ENCODE measurements around the gene RGS17. TPM values are rescaled to one million over a fixed set of nuclear protein-coding genes. Genes with fewer than 3 reads are reported as not detected.
"Not testable (repeated sequence)": the region's sequence is repeated elsewhere in the genome, so short reads cannot be mapped to it uniquely, and the experiment has no call there.

The RGS17 gene
- total and polyA plus RNA-seq, 5 experiments from 2014 or later, result 0.13 TPM; not detected in 4

DNA sequence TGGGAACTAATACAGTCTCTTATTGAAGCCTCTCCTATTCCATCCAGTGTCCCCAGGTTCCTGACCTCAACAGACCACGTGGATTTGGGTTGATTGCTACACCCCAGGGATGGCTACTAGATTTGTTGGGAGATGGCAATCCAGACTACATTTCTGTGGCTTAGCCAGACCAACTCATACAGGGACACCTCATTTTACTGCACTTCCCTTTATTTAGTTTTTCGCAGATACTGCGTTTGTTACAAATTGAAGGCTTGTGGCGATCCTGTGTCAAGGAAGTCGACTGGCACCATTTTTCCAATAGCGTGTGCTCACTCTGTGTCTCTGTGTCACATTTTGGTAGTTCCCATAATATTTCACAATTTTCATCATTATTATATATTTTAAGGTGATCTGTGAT, 118.2 kb downstream of the RGS17 start:
- POLR2A ChIA-PET, result no interaction called here
- ATAC-seq (no peak), DNase-seq (no peak)
- Mint-ChIP-seq H3K4me1 (no peaks in the 10 kb centered on the region), H3K9me3 (no peaks in the 10 kb centered on the region), H3K4me3 (no peak overlapping the region), H3K27ac (no peak overlapping the region), H3K36me3 (no peaks in the 10 kb centered on the region), H3K27me3 (peaks cover 8 to 23% (median 14%) of the 10 kb centered on the region in 5 donors)

DNA sequence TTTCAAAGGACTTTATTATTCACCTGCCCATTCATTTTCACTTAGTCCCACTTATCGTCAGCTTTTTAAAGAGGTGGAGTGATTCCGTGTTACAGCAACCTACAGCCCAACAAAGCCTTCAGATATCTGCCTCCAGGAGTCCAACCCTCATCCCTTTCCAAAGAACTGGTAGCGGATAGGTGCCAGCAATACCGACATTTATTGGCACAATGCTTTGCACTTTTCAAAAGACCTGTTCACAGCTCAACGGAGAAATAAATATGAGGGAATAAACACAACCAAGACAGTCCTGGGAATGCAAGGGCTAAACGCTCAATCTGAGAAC, 127.8 kb downstream of the RGS17 start:
- POLR2A ChIA-PET, result no interaction called here
- Mint-ChIP-seq H3K27ac (peak overlapping the region; percentile 88 to 98 (median 96)), H3K36me3 (peaks cover 0 to 10% (median 8%) of the 10 kb centered on the region in 3 donors), H3K4me1 (peaks cover 28 to 51% (median 46%) of the 10 kb centered on the region in 4 donors), H3K27me3 (no peaks in the 10 kb centered on the region), H3K4me3 (peak overlapping the region; percentile 96 to 99 (median 98)), H3K9me3 (no peaks in the 10 kb centered on the region)
- peak; percentile 6 to 10 for ATAC-seq
- DNase-seq, result no peak

DNA sequence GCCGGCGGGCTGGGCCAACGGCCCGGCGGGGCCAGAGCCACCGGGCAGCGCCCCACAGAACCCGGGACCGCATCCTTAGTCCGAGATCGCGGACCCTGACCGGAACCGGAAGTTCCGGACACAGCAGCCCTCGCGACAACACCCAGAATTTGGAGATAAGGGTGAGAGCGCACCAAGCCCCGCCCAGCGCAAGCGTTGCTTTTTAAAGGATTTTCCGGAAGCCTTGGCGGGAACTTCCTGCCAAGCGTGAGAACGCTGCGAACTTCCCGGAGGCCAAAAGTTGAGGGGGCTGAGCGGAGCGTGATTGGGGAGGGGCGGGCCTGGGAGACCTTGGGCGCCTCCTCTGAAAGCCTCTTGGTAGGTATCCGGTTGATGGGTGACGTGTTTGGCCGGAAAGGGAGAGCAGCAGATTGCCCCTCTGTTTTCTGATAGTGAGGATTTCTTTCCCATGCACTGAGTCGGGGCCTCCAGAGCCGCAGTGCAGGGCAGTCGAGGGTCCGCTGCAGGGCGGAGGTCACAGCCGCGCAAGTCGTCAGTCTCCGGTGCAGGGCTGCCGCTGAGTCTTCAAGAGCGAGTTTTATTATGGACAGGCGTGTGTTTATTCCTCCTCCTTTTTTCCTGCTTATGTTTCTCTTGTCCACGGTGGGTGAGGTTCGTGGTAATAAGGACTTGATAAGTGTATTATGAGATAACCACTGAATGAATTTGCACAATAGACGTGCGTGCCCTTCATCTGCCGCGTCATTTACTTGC, 128.3 kb downstream of the RGS17 start, which contains the start of gene MTRF1L:
TSS of gene MTRF1L (minus strand) at position 97 of the 753 bp plus-strand sequence. CDS start at position 73, 24 bp downstream.
- ATAC-seq (peak; percentile 85 to 87), DNase-seq (peak; percentile 65 to 90 (median 80))
- Mint-ChIP-seq H3K4me3 (peak within 1 kb of the TSS; percentile 96 to 99 (median 98)), H3K4me1 (peaks cover 28 to 51% (median 46%) of the 10 kb centered on the region in 4 donors), H3K9me3 (no peaks in the 10 kb centered on the region), H3K36me3 (peaks cover 0 to 13% (median 9%) of the 10 kb centered on the region in 3 donors), H3K27me3 (no peaks in the 10 kb centered on the region), H3K27ac (peak within 1 kb of the TSS; percentile 88 to 98 (median 96))
- POLR2A ChIA-PET, result interaction anchor here (1.3 kb wide), 1 partner anchor 20 kb away, joined by 4 read pairs; the partner anchor contains the start of gene FBXO5

DNA sequence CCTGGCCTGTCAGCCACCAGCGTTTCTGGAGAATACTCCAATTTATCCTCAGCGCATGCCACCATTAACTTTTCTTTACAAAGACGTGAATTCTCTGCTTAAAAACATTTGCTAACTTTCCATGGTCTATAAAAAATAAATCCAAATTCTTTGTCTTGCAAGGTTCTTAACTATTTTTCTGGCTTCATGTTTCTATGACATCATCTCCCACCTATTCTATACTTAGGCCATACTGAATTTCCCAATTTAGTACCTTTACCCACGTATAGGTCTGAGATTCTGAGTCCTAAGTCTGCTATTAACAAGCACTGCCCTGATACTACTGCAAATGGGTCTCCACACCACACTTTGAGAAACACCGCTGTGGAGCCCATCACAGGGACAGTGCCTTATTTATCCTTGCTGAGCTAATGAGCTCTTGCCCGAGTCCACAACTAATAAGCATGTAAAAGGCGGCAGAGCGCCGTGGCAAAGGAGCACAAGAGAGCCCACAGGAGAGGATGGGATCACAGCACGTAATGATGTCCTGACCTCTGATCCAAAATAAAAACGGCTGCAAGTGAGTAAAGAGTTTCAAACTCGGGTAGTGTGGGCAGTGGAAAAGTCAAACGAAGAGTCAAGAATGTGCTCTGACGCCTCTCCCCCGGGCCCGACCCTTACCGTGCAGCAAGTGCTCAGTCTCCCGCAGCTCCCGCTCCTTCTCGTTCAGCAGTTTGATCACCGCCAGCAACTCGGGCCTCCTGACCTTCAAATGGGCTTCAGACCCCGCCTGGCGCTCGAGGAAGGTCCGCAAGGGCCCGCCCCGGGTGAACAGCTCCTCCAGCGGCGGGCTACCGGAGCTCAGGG, 129.1 kb downstream of the RGS17 start:
- Mint-ChIP-seq H3K9me3 (no peaks in the 10 kb centered on the region), H3K27ac (peak overlapping the region; percentile 87 to 95 (median 94)), H3K27me3 (no peaks in the 10 kb centered on the region), H3K4me1 (peaks cover 30 to 56% (median 52%) of the 10 kb centered on the region in 4 donors), H3K4me3 (peak overlapping the region; percentile 96 to 99 (median 98)), H3K36me3 (peaks cover 0 to 20% (median 13%) of the 10 kb centered on the region in 3 donors)
- DNase-seq (no peak), ATAC-seq (no peak)
- POLR2A ChIA-PET, result interaction anchor here (1.3 kb wide), 1 partner anchor 19 kb away, joined by 4 read pairs; the partner anchor contains the start of gene FBXO5

DNA sequence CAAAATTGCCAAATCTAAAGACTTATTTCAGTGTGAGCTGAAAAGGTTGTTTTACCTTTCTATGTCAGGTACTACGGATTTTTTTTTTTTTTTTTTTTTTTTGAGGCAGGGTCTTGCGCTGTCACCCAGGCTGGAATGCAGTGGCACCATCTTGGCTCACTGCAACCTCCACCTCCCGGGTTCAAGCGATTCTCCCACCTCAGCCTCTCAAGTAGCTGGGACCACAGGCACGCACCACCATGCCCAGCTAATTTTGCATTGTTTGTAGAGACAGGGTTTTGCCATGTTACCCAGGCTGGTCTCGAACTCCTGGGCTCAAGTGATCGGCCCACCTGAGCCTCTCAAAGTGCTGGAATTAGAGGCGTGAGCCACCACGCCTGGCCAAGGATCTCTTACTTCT, 130.3 kb downstream of the RGS17 start:
- DNase-seq, H3K27me3 Mint-ChIP-seq, H3K9me3 Mint-ChIP-seq, ATAC-seq: not testable (repeated sequence)
- Mint-ChIP-seq H3K27ac (peak overlapping the region in 8 of 10 donors; percentile 22 to 94 (median 82)), H3K4me3 (peak overlapping the region; percentile 50 to 99 (median 98)), H3K36me3 (peaks cover 0 to 29% (median 13%) of the 10 kb centered on the region in 3 donors), H3K4me1 (peaks cover 34 to 68% (median 63%) of the 10 kb centered on the region in 4 donors)
- POLR2A ChIA-PET, result interaction anchor here (0.8 to 1.1 kb wide), 2 partner anchors 15 to 17 kb away, joined by 3 to 7 read pairs; partner anchors contain the start of gene FBXO5

DNA sequence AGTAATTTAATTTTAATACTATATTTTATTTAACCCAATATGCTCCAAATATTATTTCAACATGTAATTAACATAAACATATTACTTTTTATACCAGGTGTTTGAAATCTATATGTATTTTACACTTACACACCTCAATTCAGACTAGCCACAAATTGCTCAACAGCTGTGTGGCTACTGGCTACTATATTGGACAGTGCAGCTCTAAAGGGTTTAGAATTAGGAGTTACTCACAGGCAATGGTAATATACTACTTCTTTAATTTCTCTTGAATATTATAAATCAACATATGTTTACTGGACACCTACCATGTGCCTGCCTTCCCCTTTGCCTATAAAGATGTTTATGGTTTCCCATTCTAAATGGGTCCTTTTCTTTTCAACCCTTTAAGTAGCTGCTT, 130.8 kb downstream of the RGS17 start:
- Mint-ChIP-seq H3K4me1 (peaks cover 36 to 73% (median 65%) of the 10 kb centered on the region in 4 donors), H3K27ac (peak overlapping the region in 8 of 10 donors; percentile 6 to 94 (median 71)), H3K27me3 (no peaks in the 10 kb centered on the region), H3K36me3 (peaks cover 0 to 35% (median 13%) of the 10 kb centered on the region in 3 donors), H3K9me3 (no peaks in the 10 kb centered on the region), H3K4me3 (peak overlapping the region in 9 of 10 donors; percentile 47 to 98 (median 63))
- POLR2A ChIA-PET, result interaction anchor here (0.8 to 1.1 kb wide), 2 partner anchors 15 to 17 kb away, joined by 3 to 7 read pairs; partner anchors contain the start of gene FBXO5
- ATAC-seq (no peak), DNase-seq (no peak)

DNA sequence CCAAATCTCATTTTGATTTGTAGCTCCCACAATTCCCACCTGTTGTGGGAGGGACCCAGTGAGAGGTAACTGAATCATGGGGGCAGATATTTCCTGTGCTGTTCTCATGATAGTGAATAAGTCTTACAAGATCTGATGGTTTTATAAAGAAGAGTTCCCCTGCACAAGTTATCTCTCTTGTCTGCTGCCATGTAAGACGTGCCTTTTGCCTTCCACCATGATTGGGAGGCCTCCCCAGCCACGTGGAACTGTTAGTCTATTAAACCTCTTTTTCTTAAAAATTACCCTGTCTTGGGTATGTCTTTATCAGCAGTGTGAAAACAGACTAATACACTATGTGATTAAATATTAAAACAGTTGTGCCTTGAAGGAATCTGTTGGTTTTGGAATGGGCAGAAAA, 131.5 kb downstream of the RGS17 start:
- DNase-seq, H3K9me3 Mint-ChIP-seq, ATAC-seq, H3K27me3 Mint-ChIP-seq, POLR2A ChIA-PET: not testable (repeated sequence)
- peaks cover 0 to 39% (median 13%) of the 10 kb centered on the region in 3 donors for H3K36me3 Mint-ChIP-seq
- peak overlapping the region in 9 of 10 donors; percentile 11 to 57 (median 31) for H3K4me3 Mint-ChIP-seq
- H3K4me1 Mint-ChIP-seq, result peaks cover 36 to 77% (median 66%) of the 10 kb centered on the region in 4 donors
- H3K27ac Mint-ChIP-seq, result peak overlapping the region in 8 of 10 donors; percentile 11 to 74 (median 54)

DNA sequence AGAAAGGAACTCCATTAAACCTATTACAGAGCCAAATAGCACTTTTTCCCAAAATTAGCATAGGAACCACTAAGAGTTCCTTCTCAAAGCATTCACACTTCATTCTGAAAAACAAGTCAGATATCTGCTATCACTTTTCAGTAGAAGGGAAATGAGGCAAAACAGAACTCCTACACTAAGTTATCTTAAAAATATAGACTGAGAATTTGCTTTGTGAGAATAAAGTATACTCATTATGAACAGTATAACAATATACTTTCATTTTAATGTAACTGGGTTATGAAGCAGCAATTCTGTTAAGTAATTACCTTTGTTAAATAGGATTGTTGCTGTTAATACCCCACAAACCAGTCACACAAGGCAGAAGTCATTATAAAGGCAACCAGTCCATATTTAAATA, 137.2 kb downstream of the RGS17 start:
- no peak overlapping the region for H3K4me3 Mint-ChIP-seq
- ATAC-seq, result no peak

DNA sequence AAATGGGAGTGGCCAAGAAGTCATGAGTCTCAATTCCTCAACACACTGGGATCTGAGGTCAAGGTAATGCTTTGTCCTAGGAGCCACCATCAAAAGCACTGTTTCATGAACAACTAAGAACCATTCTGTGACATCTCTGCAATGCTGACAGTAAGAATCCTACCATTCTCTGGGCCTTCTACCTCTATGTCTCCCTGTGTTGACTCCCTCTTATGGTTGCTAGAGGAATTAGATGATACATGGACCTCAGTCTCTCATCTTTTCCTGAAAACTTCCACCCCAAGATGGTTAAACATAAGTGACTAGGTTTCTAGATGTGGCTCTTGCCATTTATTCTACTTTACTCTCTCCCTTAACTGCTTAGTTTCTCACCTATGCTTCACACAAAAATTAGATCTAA, 137.7 kb downstream of the RGS17 start:
- H3K4me1 Mint-ChIP-seq, result peaks cover 8 to 32% (median 27%) of the 10 kb centered on the region in 4 donors
- DNase-seq (no peak), ATAC-seq (no peak)
- no peaks in the 10 kb centered on the region for H3K27me3 Mint-ChIP-seq
- H3K36me3 Mint-ChIP-seq, result peaks cover 0 to 71% (median 17%) of the 10 kb centered on the region in 3 donors
- no peak overlapping the region for H3K4me3 Mint-ChIP-seq
- H3K27ac Mint-ChIP-seq, result peak overlapping the region in 6 of 10 donors; percentile 30 to 82 (median 60)
- POLR2A ChIA-PET, result no interaction called here
- no peaks in the 10 kb centered on the region for H3K9me3 Mint-ChIP-seq

More for the DNA sequence above, 137.2 kb downstream of the RGS17 start:
- DNase-seq, result no peak
- POLR2A ChIA-PET, result no interaction called here
- no peaks in the 10 kb centered on the region for H3K27me3 Mint-ChIP-seq
- peak overlapping the region in 5 of 10 donors; percentile 30 to 82 (median 62) for H3K27ac Mint-ChIP-seq
- peaks cover 0 to 73% (median 17%) of the 10 kb centered on the region in 3 donors for H3K36me3 Mint-ChIP-seq
- H3K4me1 Mint-ChIP-seq, result peaks cover 8 to 34% (median 28%) of the 10 kb centered on the region in 4 donors
- H3K9me3 Mint-ChIP-seq, result no peaks in the 10 kb centered on the region

DNA sequence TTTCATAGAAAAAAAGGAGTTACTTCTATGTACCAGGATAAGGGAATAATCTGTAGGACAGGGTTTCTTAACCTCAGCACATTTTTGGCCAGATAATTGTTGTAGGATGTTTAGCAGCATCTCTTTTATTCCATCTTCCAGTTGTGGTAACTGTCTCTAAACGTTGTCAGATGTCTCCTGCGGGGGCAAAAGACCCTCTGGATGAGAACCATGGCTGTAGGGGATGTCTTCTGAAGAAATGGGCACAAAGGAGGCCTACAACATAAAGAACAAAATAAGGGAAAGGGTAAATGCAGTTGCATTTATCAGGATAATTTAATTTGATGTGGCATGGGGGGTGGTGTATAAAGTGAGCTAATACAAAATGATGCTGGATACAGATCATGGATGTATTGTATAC, 144.1 kb downstream of the RGS17 start:
- Mint-ChIP-seq H3K36me3 (peaks cover 0 to 28% (median 4%) of the 10 kb centered on the region in 3 donors), H3K4me1 (peaks cover 14 to 34% (median 26%) of the 10 kb centered on the region in 4 donors), H3K9me3 (no peaks in the 10 kb centered on the region), H3K4me3 (no peak overlapping the region), H3K27me3 (peaks cover 0 to 3% (median 0%) of the 10 kb centered on the region in 5 donors), H3K27ac (peak overlapping the region in 7 of 10 donors; percentile 5 to 73 (median 65))
- no peak for DNase-seq
- POLR2A ChIA-PET, result no interaction called here
- ATAC-seq, result no peak

DNA sequence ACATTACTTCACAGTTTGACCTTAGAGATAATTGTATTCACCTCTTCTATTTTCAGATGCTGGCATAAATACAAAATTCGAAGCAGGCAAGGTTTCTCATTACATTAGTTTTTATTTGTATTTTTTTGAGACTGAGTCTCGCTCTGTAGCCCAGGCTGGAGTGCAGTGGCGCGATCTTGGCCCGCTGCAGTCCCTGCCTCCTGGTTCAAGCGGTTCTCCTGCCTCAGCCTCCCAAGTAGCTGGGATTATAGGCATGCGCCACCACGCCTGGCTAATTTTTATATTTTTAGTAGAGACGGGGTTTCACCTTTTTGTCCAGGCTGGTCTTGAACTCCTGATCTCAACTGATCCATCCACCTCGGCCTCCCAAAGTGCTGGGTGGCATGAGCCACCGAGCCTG, 145.8 kb downstream of the RGS17 start:
- not testable (repeated sequence) for H3K9me3 Mint-ChIP-seq, ATAC-seq, DNase-seq, H3K27me3 Mint-ChIP-seq
- POLR2A ChIA-PET, result interaction anchor here (0.7 to 1.1 kb wide), 3 partner anchors 11 to 684 kb away, joined by 3 read pairs; no protein-coding TSS in a partner anchor
- Mint-ChIP-seq H3K4me1 (peaks cover 17 to 50% (median 40%) of the 10 kb centered on the region in 4 donors), H3K27ac (peak overlapping the region in 7 of 10 donors; percentile 20 to 98 (median 57)), H3K36me3 (peaks cover 0 to 15% (median 2%) of the 10 kb centered on the region in 3 donors), H3K4me3 (peak overlapping the region in 8 of 10 donors; percentile 1 to 99 (median 20))

DNA sequence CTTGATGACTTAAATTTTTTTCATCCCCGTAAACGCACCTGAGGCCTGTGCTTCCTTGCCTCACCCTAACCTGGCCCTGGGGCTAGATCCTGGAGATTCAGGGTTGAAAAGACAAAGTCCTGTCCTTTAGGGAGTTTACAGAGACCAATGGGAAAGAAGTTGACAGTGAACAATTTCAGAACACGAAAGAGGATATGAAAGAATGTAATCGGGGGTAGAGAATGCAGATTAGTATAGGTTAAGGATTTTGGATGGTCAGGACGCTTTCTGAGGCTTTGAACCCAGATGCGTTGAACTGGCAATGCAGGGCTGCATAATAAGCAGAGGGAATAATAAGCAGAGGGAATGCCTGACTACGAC, 146.6 kb downstream of the RGS17 start:
- Mint-ChIP-seq H3K27me3 (peaks cover 0 to 3% (median 0%) of the 10 kb centered on the region in 5 donors), H3K4me1 (peaks cover 20 to 54% (median 43%) of the 10 kb centered on the region in 4 donors), H3K27ac (peak overlapping the region; percentile 63 to 100 (median 98)), H3K36me3 (peaks cover 0 to 11% (median 0%) of the 10 kb centered on the region in 3 donors), H3K4me3 (peak overlapping the region; percentile 89 to 100 (median 98)), H3K9me3 (no peaks in the 10 kb centered on the region)
- ATAC-seq (no peak), DNase-seq (no peak)
- POLR2A ChIA-PET, result interaction anchor here (1.1 to 1.7 kb wide), 2 partner anchors 16 to 683 kb away, joined by 3 to 7 read pairs; no protein-coding TSS in a partner anchor
